HG02852 (cell line): ENCODE data around the gene NFAT5.

ENCODE experiments used
- ATAC-seq: cut with Tn5 transposase; IDR thresholded peaks from one replicate; pipeline ENCODE4 v1.9.1; 2021; ENCODE audit warnings: mild to moderate bottlenecking, moderate library complexity; ENCODE audit not compliant: unreplicated experiment

NFAT5 gene

GRCh38 chr16:69701866-69702265, 136.1 kb downstream of the NFAT5 start:
- ATAC-seq = no peak

- ATAC-seq = no peak
Measured at GRCh38 chr16:69703638-69704037, 137.9 kb downstream of the NFAT5 start.

- ATAC-seq = no peak
Measured at GRCh38 chr16:69706256-69706974, 140.6 kb downstream of the NFAT5 start.

- ATAC-seq = no peak
Measured at GRCh38 chr16:69706975-69707340, 141.2 kb downstream of the NFAT5 start.

- no peak for ATAC-seq
Measured at GRCh38 chr16:69707920-69708683, 142.3 kb downstream of the NFAT5 start.

- no peak for ATAC-seq
Measured at GRCh38 chr16:69709456-69710084, 143.8 kb downstream of the NFAT5 start.

GRCh38 chr16:69711115-69711740, 145.5 kb downstream of the NFAT5 start:
- ATAC-seq = no peak

- ATAC-seq = no peak
Measured at GRCh38 chr16:69712277-69712676, 146.5 kb downstream of the NFAT5 start.

GRCh38 chr16:69712914-69713581, 147.3 kb downstream of the NFAT5 start:
- ATAC-seq = no peak

GRCh38 chr16:69717066-69717465, 151.3 kb downstream of the NFAT5 start:
- no peak for ATAC-seq

GRCh38 chr16:69718111-69718764, 152.5 kb downstream of the NFAT5 start:
- no peak for ATAC-seq

GRCh38 chr16:69720822-69721430, 155.2 kb downstream of the NFAT5 start:
- ATAC-seq = no peak

- ATAC-seq = no peak
Measured at GRCh38 chr16:69721441-69721957, 155.7 kb downstream of the NFAT5 start.

GRCh38 chr16:69724414-69724873, 158.7 kb downstream of the NFAT5 start:
- ATAC-seq = no peak

GRCh38 chr16:69724981-69725479, 159.3 kb downstream of the NFAT5 start:
- ATAC-seq = no peak

GRCh38 chr16:69725480-69726312, 159.9 kb downstream of the NFAT5 start:
- ATAC-seq = no peak

GRCh38 chr16:69726313-69727060, 160.7 kb downstream of the NFAT5 start, which contains the start of gene NQO1:
NQO1 (minus strand) TSS chr16:69726560; CDS start chr16:69726439, 121 bp downstream.
- peak; percentile 99 for ATAC-seq

- no peak for ATAC-seq
Measured at GRCh38 chr16:69727916-69728270, 162.1 kb downstream of the NFAT5 start.
